ENCODE results near the gene CENPU. TPM values are rescaled to one million over a fixed set of nuclear protein-coding genes. Genes with fewer than 3 reads are reported as not detected.
"Not testable (repeated sequence)": the region's sequence is repeated elsewhere in the genome, so short reads cannot be mapped to it uniquely, and the experiment has no call there.

The CENPU gene, protein sequence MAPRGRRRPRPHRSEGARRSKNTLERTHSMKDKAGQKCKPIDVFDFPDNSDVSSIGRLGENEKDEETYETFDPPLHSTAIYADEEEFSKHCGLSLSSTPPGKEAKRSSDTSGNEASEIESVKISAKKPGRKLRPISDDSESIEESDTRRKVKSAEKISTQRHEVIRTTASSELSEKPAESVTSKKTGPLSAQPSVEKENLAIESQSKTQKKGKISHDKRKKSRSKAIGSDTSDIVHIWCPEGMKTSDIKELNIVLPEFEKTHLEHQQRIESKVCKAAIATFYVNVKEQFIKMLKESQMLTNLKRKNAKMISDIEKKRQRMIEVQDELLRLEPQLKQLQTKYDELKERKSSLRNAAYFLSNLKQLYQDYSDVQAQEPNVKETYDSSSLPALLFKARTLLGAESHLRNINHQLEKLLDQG
- 62.3 TPM for polyA plus RNA-seq (2013)

DNA sequence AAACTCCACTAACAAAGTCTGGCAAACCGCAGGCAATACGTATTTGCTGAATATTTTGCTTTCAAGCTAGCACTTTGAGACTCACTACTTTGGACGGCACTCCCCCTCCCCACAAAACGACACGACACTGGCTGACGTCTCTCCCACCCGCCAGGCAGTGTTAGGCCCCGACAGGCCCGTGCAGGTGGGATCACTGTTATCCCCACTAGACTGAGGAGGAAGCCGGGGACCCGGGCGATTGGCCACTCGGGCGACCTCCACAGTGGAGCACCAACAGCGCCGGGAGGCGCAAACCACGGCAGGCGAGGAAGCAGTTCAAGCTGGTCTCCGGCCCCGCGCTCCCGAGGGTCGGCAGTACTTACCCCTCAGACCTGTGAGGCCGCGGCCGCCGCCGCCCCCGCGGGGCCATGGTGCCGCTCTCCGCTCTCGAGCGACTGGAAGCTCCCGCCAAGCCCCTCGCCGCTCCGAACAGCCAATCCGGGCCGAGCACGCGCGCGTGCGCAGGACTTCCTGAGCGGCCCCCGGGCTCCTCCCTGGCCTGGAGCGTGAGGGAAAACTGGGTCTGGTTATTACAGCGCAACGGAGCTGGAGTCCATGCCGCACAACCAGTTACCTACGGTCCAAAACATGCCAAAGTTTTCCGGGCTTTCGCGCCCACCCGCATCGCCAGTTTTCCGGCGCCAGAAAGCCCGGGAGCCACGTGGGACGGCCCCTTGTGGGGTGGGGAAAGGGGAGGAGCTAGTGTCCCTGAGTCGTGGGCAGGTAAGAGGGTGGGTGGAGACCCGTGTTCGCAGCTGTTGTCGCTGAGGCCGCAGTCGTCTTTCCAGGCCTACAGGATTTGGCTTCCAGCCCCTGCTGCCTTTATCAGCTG, at the start of gene CENPU:
TSS of gene CENPU (minus strand) at position 443 of the 871 bp plus-strand sequence. CDS start at position 409, 34 bp downstream.
- peak; percentile 99 for DNase-seq
- POLR2A ChIA-PET, result interaction anchor here (0.6 to 1.5 kb wide), 4 partner anchors 12 to 85 kb away, joined by 3 to 7 read pairs (median 5); partner anchors contain the start of genes CASP3 and PRIMPOL

GRCh38 chr4:184782731-184783373, 49.0 kb upstream of the CENPU start:
- DNase-seq, result peak; percentile 30 to 83 (median 80)
- Histone ChIP-seq H3K9me3 (ENCODE audit: control extremely low read depth in 1 of 5, control insufficient read depth in 4 of 5, insufficient read depth in 2 of 5, low read depth in 1 of 5, low read length in 4 of 5) (peaks cover 0 to 4% (median 0%) of the 10 kb centered on the region in 5 experiments), H3K27me3 (replicated peaks in 2 of 5; ENCODE audit: control insufficient read depth in 4 of 5, insufficient read depth in 5 of 5, low read length in 4 of 5) (no peaks in the 10 kb centered on the region), H3K4me3 (ENCODE audit: control insufficient read depth in 1 of 7, extremely low read depth in 1 of 7, insufficient read depth in 4 of 7, low read depth in 2 of 7, low read length in 6 of 7) (peak overlapping the region in 4 of 7 experiments; percentile 5 to 59 (median 56)), H3K27ac (ENCODE audit: insufficient read depth in 1 of 2, low read depth in 1 of 2, low read length in 2 of 2, poor library complexity in 1 of 2, severe bottlenecking in 2 of 2) (no peak overlapping the region), H3K4me1 (ENCODE audit: control extremely low read depth in 1 of 4, control insufficient read depth in 4 of 4, insufficient read depth in 4 of 4, low read length in 3 of 4) (peaks cover 0 to 16% (median 15%) of the 10 kb centered on the region in 4 experiments), H3K36me3 (ENCODE audit: control insufficient read depth in 4 of 4, insufficient read depth in 4 of 4, low read length in 3 of 4) (peaks cover 8 to 34% (median 11%) of the 10 kb centered on the region in 4 experiments)
- 5% methylated on average over 9 of the region's 17 CpGs for WGBS (ENCODE audit: insufficient coverage)
- ChIA-PET POLR2A (interaction anchor here (0.6 to 1.8 kb wide), 4 partner anchors 10 to 157 kb away, joined by 3 to 10 read pairs (median 4); no protein-coding TSS in a partner anchor), CTCF (interaction anchor here (0.5 to 3.3 kb wide), 15 partner anchors 9 to 485 kb away, joined by 3 to 18 read pairs (median 3); no protein-coding TSS in a partner anchor)

More for the DNA sequence above, at the start of gene CENPU:
- peak within 1 kb of the TSS; percentile 75 to 99 (median 94) for H3K4me3 ChIP-seq (ENCODE audit: control insufficient read depth in 1 of 7, extremely low read depth in 1 of 7, insufficient read depth in 4 of 7, low read depth in 2 of 7, low read length in 6 of 7)
- no peaks in the 10 kb centered on the region for H3K27me3 ChIP-seq (replicated peaks in 2 of 5; ENCODE audit: control insufficient read depth in 4 of 5, insufficient read depth in 5 of 5, low read length in 4 of 5)
- H3K36me3 ChIP-seq (ENCODE audit: control insufficient read depth in 4 of 4, insufficient read depth in 4 of 4, low read length in 3 of 4), result peaks cover 0 to 26% (median 5%) of the 10 kb centered on the region in 4 experiments
- CTCF ChIA-PET, result interaction anchor here (0.6 to 1.7 kb wide), 11 partner anchors 11 to 471 kb away, joined by 3 to 9 read pairs (median 4); no protein-coding TSS in a partner anchor
- WGBS (ENCODE audit: insufficient coverage), result 0% methylated on average over 55 of the region's 69 CpGs
- no peaks in the 10 kb centered on the region for H3K9me3 ChIP-seq (ENCODE audit: control extremely low read depth in 1 of 5, control insufficient read depth in 4 of 5, insufficient read depth in 2 of 5, low read depth in 1 of 5, low read length in 4 of 5)
- peaks cover 4 to 28% (median 18%) of the 10 kb centered on the region in 4 experiments for H3K4me1 ChIP-seq (ENCODE audit: control extremely low read depth in 1 of 4, control insufficient read depth in 4 of 4, insufficient read depth in 4 of 4, low read length in 3 of 4)
- peak within 1 kb of the TSS; percentile 15 to 75 for H3K27ac ChIP-seq (ENCODE audit: insufficient read depth in 1 of 2, low read depth in 1 of 2, low read length in 2 of 2, poor library complexity in 1 of 2, severe bottlenecking in 2 of 2)

DNA sequence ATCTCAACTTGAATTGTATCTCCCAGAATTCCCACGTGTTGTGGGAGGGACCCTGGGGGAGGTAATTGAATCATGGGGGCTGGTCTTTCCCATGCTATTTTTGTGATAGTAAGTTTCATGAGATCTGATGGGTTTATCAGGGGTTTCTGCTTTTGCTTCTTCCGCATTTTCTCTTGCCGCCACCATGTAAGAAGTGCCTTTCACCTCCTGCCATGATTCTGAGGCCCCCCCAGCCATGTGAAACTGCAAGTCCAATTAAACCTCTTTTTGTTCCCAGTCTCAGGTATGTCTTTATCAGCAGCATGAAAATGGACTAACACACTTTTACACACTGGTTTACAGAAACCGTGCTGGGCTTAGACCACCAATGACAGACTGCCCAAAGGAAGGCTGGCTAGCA, 45.3 kb upstream of the CENPU start:
- 100% methylated on average over 2 of the region's 4 CpGs for WGBS (ENCODE audit: insufficient coverage)
- CTCF ChIA-PET, result interaction anchor here (0.6 kb wide), 1 partner anchor 226 kb away, joined by 3 read pairs; no protein-coding TSS in a partner anchor
- DNase-seq; H3K4me3 ChIP-seq (ENCODE audit: control insufficient read depth in 1 of 7, extremely low read depth in 1 of 7, insufficient read depth in 4 of 7, low read depth in 2 of 7, low read length in 6 of 7); H3K27me3 ChIP-seq (replicated peaks in 2 of 5; ENCODE audit: control insufficient read depth in 4 of 5, insufficient read depth in 5 of 5, low read length in 4 of 5); H3K9me3 ChIP-seq (ENCODE audit: control extremely low read depth in 1 of 5, control insufficient read depth in 4 of 5, insufficient read depth in 2 of 5, low read depth in 1 of 5, low read length in 4 of 5); POLR2A ChIA-PET; H3K27ac ChIP-seq (ENCODE audit: insufficient read depth in 1 of 2, low read depth in 1 of 2, low read length in 2 of 2, poor library complexity in 1 of 2, severe bottlenecking in 2 of 2): not testable (repeated sequence)
- Histone ChIP-seq H3K36me3 (ENCODE audit: control insufficient read depth in 4 of 4, insufficient read depth in 4 of 4, low read length in 3 of 4) (peaks cover 0 to 22% (median 5%) of the 10 kb centered on the region in 4 experiments), H3K4me1 (ENCODE audit: control extremely low read depth in 1 of 4, control insufficient read depth in 4 of 4, insufficient read depth in 4 of 4, low read length in 3 of 4) (peaks cover 0 to 16% (median 15%) of the 10 kb centered on the region in 4 experiments)

- no peak overlapping the region for H3K4me3 ChIP-seq (ENCODE audit: control insufficient read depth in 1 of 7, extremely low read depth in 1 of 7, insufficient read depth in 4 of 7, low read depth in 2 of 7, low read length in 6 of 7)
- H3K36me3 ChIP-seq (ENCODE audit: control insufficient read depth in 4 of 4, insufficient read depth in 4 of 4, low read length in 3 of 4), result peaks cover 0 to 24% (median 5%) of the 10 kb centered on the region in 4 experiments
- 88% methylated on average over 8 of the region's 8 CpGs for WGBS (ENCODE audit: insufficient coverage)
- H3K4me1 ChIP-seq (ENCODE audit: control extremely low read depth in 1 of 4, control insufficient read depth in 4 of 4, insufficient read depth in 4 of 4, low read length in 3 of 4), result peaks cover 0 to 11% (median 10%) of the 10 kb centered on the region in 4 experiments
- H3K9me3 ChIP-seq (ENCODE audit: control extremely low read depth in 1 of 5, control insufficient read depth in 4 of 5, insufficient read depth in 2 of 5, low read depth in 1 of 5, low read length in 4 of 5), result peaks cover 0 to 4% (median 0%) of the 10 kb centered on the region in 5 experiments
- DNase-seq, result no peak
- H3K27ac ChIP-seq (ENCODE audit: insufficient read depth in 1 of 2, low read depth in 1 of 2, low read length in 2 of 2, poor library complexity in 1 of 2, severe bottlenecking in 2 of 2), result no peak overlapping the region
- no peaks in the 10 kb centered on the region for H3K27me3 ChIP-seq (replicated peaks in 2 of 5; ENCODE audit: control insufficient read depth in 4 of 5, insufficient read depth in 5 of 5, low read length in 4 of 5)
- ChIA-PET POLR2A (no interaction called here), CTCF (no interaction called here)
Observed at GRCh38 chr4:184778325-184778724, 44.4 kb upstream of the CENPU start.

DNA sequence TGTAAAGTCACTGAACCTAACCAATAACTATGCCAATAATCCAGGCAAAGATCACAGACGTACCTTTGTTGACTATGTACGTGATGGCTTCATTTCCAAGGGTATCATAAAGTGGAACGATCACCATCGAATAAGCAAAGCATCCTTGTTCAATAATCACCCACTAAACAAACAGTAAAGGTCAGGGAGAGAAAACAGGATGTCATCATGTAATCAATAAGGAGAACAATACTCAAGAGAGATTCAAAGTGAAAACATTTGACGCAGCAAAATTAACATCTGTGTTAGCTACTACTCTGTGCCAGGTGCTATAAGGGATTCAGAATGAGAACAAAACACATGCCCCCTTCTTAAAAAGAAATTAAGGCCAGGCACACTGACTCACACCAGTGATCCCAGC, 42.9 kb upstream of the CENPU start:
- Histone ChIP-seq H3K9me3 (ENCODE audit: control extremely low read depth in 1 of 5, control insufficient read depth in 4 of 5, insufficient read depth in 2 of 5, low read depth in 1 of 5, low read length in 4 of 5) (peaks cover 0 to 4% (median 0%) of the 10 kb centered on the region in 5 experiments), H3K27ac (ENCODE audit: insufficient read depth in 1 of 2, low read depth in 1 of 2, low read length in 2 of 2, poor library complexity in 1 of 2, severe bottlenecking in 2 of 2) (no peak overlapping the region), H3K27me3 (replicated peaks in 2 of 5; ENCODE audit: control insufficient read depth in 4 of 5, insufficient read depth in 5 of 5, low read length in 4 of 5) (no peaks in the 10 kb centered on the region), H3K4me1 (ENCODE audit: control extremely low read depth in 1 of 4, control insufficient read depth in 4 of 4, insufficient read depth in 4 of 4, low read length in 3 of 4) (no peaks in the 10 kb centered on the region), H3K36me3 (ENCODE audit: control insufficient read depth in 4 of 4, insufficient read depth in 4 of 4, low read length in 3 of 4) (peaks cover 3 to 37% (median 11%) of the 10 kb centered on the region in 4 experiments), H3K4me3 (ENCODE audit: control insufficient read depth in 1 of 7, extremely low read depth in 1 of 7, insufficient read depth in 4 of 7, low read depth in 2 of 7, low read length in 6 of 7) (no peak overlapping the region)
- POLR2A ChIA-PET, result no interaction called here
- 100% methylated on average over 4 of the region's 5 CpGs for WGBS (ENCODE audit: insufficient coverage)
- DNase-seq, result no peak
- CTCF ChIA-PET, result no interaction called here

- no peaks in the 10 kb centered on the region for H3K27me3 ChIP-seq (replicated peaks in 2 of 5; ENCODE audit: control insufficient read depth in 4 of 5, insufficient read depth in 5 of 5, low read length in 4 of 5)
- ChIA-PET CTCF (no interaction called here), POLR2A (no interaction called here)
- H3K4me1 ChIP-seq (ENCODE audit: control extremely low read depth in 1 of 4, control insufficient read depth in 4 of 4, insufficient read depth in 4 of 4, low read length in 3 of 4), result no peaks in the 10 kb centered on the region
- peaks cover 7 to 42% (median 11%) of the 10 kb centered on the region in 4 experiments for H3K36me3 ChIP-seq (ENCODE audit: control insufficient read depth in 4 of 4, insufficient read depth in 4 of 4, low read length in 3 of 4)
- no peak overlapping the region for H3K27ac ChIP-seq (ENCODE audit: insufficient read depth in 1 of 2, low read depth in 1 of 2, low read length in 2 of 2, poor library complexity in 1 of 2, severe bottlenecking in 2 of 2)
- DNase-seq, result no peak
- WGBS (ENCODE audit: insufficient coverage), result 100% methylated on average over 8 of the region's 13 CpGs
- no peak overlapping the region for H3K4me3 ChIP-seq (ENCODE audit: control insufficient read depth in 1 of 7, extremely low read depth in 1 of 7, insufficient read depth in 4 of 7, low read depth in 2 of 7, low read length in 6 of 7)
- peaks cover 0 to 4% (median 0%) of the 10 kb centered on the region in 5 experiments for H3K9me3 ChIP-seq (ENCODE audit: control extremely low read depth in 1 of 5, control insufficient read depth in 4 of 5, insufficient read depth in 2 of 5, low read depth in 1 of 5, low read length in 4 of 5)
Observed at GRCh38 chr4:184775854-184776555, 42.1 kb upstream of the CENPU start.
